Transverse colon (tissue), 4 donors: ENCODE data around the gene PCSK6. TPM values are rescaled to one million over a fixed set of nuclear protein-coding genes. Genes with fewer than 3 reads are reported as not detected.

ENCODE experiments used
- DNase-seq: peaks from one replicate; pipeline ENCODE4 v3.0.0-alpha.2; 2019
- H3K27ac ChIP-seq, 4 donors: fragments of 200-600 bp; sonication (generic); 2 replicates each; pipeline ENCODE4 v1.5.1; 2016 to 2018; ENCODE audit warnings: inconsistent platforms in 4 of 4
- H3K27me3 ChIP-seq: fragments of 200-600 bp; sonication (generic); 2 replicates; pipeline ENCODE4 v1.5.1; 2017; ENCODE audit warnings: inconsistent platforms
- H3K36me3 ChIP-seq, 4 donors: fragments of 200-600 bp; sonication (generic); 2 replicates each; pipeline ENCODE4 v1.5.1; 2017 to 2019; ENCODE audit warnings: inconsistent platforms in 4 of 4
- H3K4me1 ChIP-seq, 4 donors: fragments of 200-600 bp; sonication (generic); 2 replicates each; pipeline ENCODE4 v1.5.1; 2017 to 2020; ENCODE audit warnings: inconsistent platforms in 4 of 4
- H3K4me3 ChIP-seq, 4 donors: fragments of 200-600 bp; sonication (generic); 1 replicate in 1 of 4; 2 replicates in 3 of 4; pipeline versions ENCODE4 v1.5.1 to v1.6.1; 2017 to 2019; ENCODE audit warnings: inconsistent platforms in 4 of 4
- H3K9me3 ChIP-seq, 2 donors: fragments of 200-600 bp; sonication (generic); 2 replicates each; pipeline ENCODE4 v1.5.1; 2017 to 2019; ENCODE audit warnings: inconsistent platforms in 2 of 2
- EP300 ChIP-seq: sonication (generic); formaldehyde crosslinking; IDR thresholded peaks from one replicate; pipeline ENCODE4 v1.6.1; 2017; ENCODE audit warnings: antibody characterized with exemption, low read depth
- POLR2A ChIP-seq: fragments of 450-650 bp; IDR thresholded peaks from one replicate; pipeline ENCODE4 v1.6.1; 2016; ENCODE audit warnings: antibody characterized with exemption, mild to moderate bottlenecking, moderate library complexity
- POLR2AphosphoS5 ChIP-seq, 3 donors: sonication (generic); formaldehyde crosslinking; IDR thresholded peaks; one replicate each; pipeline ENCODE4 v1.6.1; 2016; ENCODE audit warnings: antibody characterized with exemption in 3 of 3
- WGBS, 2 donors: methylation state at CpG; one replicate each; pipeline ENCODE4 v1.1.5; 2018; ENCODE audit warnings: low coverage in 1 of 2; 5-methylcytosine and 5-hydroxymethylcytosine counted together
- in situ Hi-C, 4 donors: fragments of 200-750 bp; cut with MboI; loops; one replicate each; pipeline versions ENCODE4 v1.15.0 to v1.15.1; 2017; ENCODE audit warnings: low sequenced_read_pairs in 3 of 4, low pct_ligation_motif_present in 1 of 4, low pct_unique_long_range_greater_than_20kb in 1 of 4
- intact Hi-C: fragments of 100-400 bp; cut with DNase I; formaldehyde crosslinking; loops from one replicate; pipeline ENCODE4 v1.15.1; 2023; ENCODE audit warnings: low total_unique reads
- total RNA-seq, 4 donors: library from RNA; depleted of rRNA; stranded (reverse); fragments of >200 nt; gene quantifications; one replicate each; pipeline ENCODE4 v1.1.0, GENCODE V29; 2016
- TF ChIP-seq, protein P1 (sequence below), 5 experiments: fragments of 200-600 bp in 3 of 5; fragments of 450-650 bp in 2 of 5; sonication (generic) in 3 of 5; IDR thresholded peaks; 1 replicate in 2 of 5; 2 replicates in 3 of 5; pipeline ENCODE4 v1.5.1; 2016 to 2017; ENCODE audit warnings: antibody characterized with exemption in 5 of 5, inconsistent platforms in 3 of 5, mild to moderate bottlenecking in 2 of 5, moderate library complexity in 1 of 5

Gene PCSK6
- total RNA-seq, 4 donors from 2014 or later = 20.3 to 119 (median 49.7) TPM

DNA sequence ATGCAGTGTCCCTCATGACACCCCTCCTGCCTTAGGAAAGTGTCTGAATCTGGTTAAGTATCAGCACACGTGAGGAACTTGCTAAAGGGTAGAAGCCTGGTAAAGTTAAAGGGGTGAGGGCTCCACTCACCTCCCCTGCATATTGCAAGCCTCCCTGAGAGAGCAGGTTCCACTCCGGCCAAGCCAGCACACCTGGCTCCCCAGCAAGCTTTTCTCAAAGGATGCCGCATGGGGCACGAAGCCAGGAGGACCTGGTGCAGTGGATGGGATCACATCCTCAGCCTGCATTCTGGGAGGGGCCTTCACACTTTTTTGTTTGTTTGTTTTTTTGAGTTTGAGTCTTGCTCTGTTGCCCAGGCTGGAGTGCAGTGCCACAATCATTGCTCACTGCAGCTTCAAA lies 79.9 kb downstream of the PCSK6 start:
- no peak overlapping the region for H3K4me3 ChIP-seq
- in situ Hi-C loops (no loop called here), intact Hi-C loops (no loop called here)
- H3K27me3 ChIP-seq = no peaks in the 10 kb centered on the region
- no peak for DNase-seq
- no peaks in the 10 kb centered on the region for H3K9me3 ChIP-seq
- WGBS, 2 donors = 94% methylated on average over 4 of the region's 4 CpGs; no CpG with 5 or more reads in 1 of the 2 donors
- no peak overlapping the region for H3K27ac ChIP-seq
- TF ChIP-seq, protein P1, sequence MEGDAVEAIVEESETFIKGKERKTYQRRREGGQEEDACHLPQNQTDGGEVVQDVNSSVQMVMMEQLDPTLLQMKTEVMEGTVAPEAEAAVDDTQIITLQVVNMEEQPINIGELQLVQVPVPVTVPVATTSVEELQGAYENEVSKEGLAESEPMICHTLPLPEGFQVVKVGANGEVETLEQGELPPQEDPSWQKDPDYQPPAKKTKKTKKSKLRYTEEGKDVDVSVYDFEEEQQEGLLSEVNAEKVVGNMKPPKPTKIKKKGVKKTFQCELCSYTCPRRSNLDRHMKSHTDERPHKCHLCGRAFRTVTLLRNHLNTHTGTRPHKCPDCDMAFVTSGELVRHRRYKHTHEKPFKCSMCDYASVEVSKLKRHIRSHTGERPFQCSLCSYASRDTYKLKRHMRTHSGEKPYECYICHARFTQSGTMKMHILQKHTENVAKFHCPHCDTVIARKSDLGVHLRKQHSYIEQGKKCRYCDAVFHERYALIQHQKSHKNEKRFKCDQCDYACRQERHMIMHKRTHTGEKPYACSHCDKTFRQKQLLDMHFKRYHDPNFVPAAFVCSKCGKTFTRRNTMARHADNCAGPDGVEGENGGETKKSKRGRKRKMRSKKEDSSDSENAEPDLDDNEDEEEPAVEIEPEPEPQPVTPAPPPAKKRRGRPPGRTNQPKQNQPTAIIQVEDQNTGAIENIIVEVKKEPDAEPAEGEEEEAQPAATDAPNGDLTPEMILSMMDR (IDR thresholded peaks at IDR 0.05) = no peak
- no peak for TF ChIP-seq EP300
- TF ChIP-seq POLR2AphosphoS5 (IDR thresholded peaks at IDR 0.05) = no peak
- no peak for TF ChIP-seq POLR2A
- H3K4me1 ChIP-seq = no peaks in the 10 kb centered on the region
- H3K36me3 ChIP-seq = no peaks in the 10 kb centered on the region

DNA sequence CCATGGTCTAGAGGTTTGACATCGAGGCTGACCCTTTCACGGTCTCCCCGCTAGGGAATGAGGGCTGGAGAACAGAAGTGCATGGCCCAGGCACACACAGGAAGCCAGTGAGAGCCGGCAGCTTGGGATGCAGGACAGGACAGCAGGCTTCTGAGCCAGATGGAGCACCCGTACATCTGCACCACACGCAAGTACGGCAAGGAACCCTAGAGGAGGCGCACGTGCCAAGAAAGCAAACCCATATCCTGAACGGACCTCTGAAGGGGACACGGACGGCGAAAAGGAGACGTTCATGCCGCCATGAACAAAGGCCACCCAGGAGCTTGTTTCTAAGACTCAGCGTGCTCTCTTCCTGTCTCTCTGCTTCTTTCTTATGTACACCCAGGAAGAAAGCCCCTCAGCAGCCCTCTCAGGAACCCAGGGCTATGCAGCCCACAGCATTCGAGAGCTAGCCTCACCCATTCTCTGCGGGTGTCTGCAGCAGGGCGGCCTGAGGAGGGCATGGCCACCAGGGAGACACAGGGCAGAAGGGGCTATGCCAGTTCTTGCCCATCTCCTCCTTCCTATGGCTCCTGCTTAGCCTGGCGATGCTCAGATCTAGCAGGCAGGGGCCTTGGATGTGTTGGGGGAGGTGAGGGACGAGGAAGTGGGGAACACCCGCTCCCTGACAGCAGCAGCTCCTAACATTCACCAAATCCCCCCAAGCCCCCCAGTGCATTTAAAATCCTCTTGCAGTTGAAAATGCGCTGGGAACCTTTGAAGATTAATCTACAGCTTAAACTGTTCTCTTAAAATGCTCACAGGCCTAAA lies 81.3 kb downstream of the PCSK6 start:
- Histone ChIP-seq H3K9me3 (no peaks in the 10 kb centered on the region), H3K36me3 (no peaks in the 10 kb centered on the region), H3K4me1 (no peaks in the 10 kb centered on the region), H3K4me3 (no peak overlapping the region), H3K27me3 (no peaks in the 10 kb centered on the region), H3K27ac (no peak overlapping the region)
- intact Hi-C loops = no loop called here
- in situ Hi-C loops = no loop called here
- 80 to 98% methylated on average over 8 to 23 of the region's 23 CpGs for WGBS, 2 donors
- TF ChIP-seq, protein P1 (IDR thresholded peaks at IDR 0.05) = no peak
- TF ChIP-seq POLR2AphosphoS5 (IDR thresholded peaks at IDR 0.05) (no peak), EP300 (no peak), POLR2A (no peak)
- DNase-seq = no peak

DNA sequence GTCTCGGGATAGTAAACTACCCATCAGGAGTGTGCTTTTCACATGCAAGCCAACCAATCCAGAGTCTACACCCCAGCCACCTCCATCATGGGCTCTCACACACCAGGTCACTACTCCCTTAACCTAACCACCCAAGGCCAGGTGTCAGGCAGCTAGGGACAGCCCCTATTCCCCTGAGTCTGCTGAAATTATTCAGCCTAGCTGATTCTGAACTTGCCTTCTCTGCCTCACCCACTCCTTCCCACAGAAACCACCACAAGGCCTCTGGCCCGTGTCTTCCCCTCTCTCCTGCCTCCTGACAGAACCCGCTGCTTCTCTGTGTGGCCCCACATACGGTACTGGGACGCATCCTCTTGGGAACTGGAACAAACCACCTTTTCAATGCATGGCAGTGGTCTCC lies 82.1 kb downstream of the PCSK6 start:
- no peaks in the 10 kb centered on the region for H3K9me3 ChIP-seq
- H3K36me3 ChIP-seq = no peaks in the 10 kb centered on the region
- no peak overlapping the region for H3K27ac ChIP-seq
- TF ChIP-seq POLR2A (no peak), EP300 (no peak), POLR2AphosphoS5 (IDR thresholded peaks at IDR 0.05) (no peak)
- TF ChIP-seq, protein P1 (IDR thresholded peaks at IDR 0.05) = no peak
- H3K4me1 ChIP-seq = no peaks in the 10 kb centered on the region
- in situ Hi-C loops (no loop called here), intact Hi-C loops (no loop called here)
- no peak overlapping the region for H3K4me3 ChIP-seq
- 54 to 84% methylated on average over 3 to 5 of the region's 5 CpGs for WGBS, 2 donors
- DNase-seq = no peak
- H3K27me3 ChIP-seq = no peaks in the 10 kb centered on the region

DNA sequence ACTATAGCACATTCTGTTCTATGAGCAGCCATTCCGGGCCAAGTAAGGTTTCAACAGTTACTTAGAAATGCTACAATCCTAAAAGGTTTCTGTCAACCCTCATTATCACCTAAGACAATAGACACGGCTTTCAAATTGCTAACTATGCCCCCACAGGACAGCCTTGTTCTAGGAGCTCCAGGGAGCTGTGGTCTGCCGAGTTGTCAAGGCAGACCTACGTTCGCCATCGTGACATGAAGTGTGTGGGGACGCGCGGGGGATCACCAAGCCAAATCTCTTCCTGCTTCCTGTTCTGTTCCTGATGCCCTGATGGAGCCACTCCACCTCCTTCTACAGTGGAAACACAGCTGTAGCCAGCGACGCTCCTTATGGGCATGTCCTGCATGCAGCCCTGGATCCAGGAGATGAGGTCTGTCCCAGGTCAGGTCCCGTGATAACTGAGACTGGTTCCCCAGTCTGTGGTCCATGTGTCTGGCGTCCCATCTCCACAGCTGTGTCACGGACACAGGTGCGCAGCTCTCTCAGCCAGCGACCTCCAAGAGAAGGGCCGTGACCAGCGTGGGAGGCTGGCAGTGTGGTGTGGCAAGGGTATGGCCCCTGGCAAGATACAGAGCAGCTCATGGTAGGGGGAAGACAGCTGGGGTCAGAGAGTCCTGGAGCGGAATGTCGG lies 82.8 kb downstream of the PCSK6 start:
- intact Hi-C loops = no loop called here
- no peak for DNase-seq
- TF ChIP-seq, protein P1 (IDR thresholded peaks at IDR 0.05) = no peak
- TF ChIP-seq EP300 (no peak), POLR2AphosphoS5 (IDR thresholded peaks at IDR 0.05) (no peak), POLR2A (no peak)

More for the DNA sequence above, 82.8 kb downstream of the PCSK6 start:
- Histone ChIP-seq H3K36me3 (no peaks in the 10 kb centered on the region), H3K27ac (no peak overlapping the region), H3K4me1 (no peaks in the 10 kb centered on the region), H3K9me3 (no peaks in the 10 kb centered on the region), H3K27me3 (no peaks in the 10 kb centered on the region), H3K4me3 (no peak overlapping the region)
- 63 to 83% methylated on average over 4 to 20 of the region's 20 CpGs for WGBS, 2 donors
- in situ Hi-C loops = no loop called here
